Activated CD4-positive, alpha-beta T cell treated with anti-CD3 and anti-CD28 coated beads, Interleukin-10, Interleukin-2, amounts not matched to agents 100 ng/mL and 50 ng/mL, durations not matched to agents 16 hours and 8 hours (primary cell): ENCODE data around the gene AGBL4.

Experiments used
- DNase-seq: peaks from one replicate; pipeline ENCODE4 v3.0.0-alpha.2; 2020

Gene AGBL4

DNA sequence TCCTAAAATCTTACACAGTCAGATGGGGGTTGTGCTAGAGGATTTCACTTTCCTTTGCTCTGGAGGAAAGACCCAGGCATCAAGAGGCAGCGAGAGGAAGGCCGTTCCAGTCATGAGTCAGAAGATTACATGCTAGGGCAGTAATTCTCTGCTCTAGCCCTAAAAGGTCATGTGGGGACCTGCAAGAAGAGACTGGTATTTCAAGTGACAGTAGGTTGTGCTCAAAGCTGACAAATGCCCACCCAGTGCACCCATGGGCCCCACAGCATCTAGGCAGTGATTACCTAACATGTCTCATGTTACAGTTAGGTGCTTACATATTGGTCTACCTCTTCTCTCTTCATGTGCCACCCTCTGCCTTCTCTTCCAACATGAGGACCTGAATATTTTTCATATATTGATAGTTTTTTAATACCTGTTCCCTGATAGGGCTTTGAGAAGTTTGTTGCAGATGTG is 1147.4 kb downstream of the AGBL4 start:
- DNase-seq, result no peak

DNA sequence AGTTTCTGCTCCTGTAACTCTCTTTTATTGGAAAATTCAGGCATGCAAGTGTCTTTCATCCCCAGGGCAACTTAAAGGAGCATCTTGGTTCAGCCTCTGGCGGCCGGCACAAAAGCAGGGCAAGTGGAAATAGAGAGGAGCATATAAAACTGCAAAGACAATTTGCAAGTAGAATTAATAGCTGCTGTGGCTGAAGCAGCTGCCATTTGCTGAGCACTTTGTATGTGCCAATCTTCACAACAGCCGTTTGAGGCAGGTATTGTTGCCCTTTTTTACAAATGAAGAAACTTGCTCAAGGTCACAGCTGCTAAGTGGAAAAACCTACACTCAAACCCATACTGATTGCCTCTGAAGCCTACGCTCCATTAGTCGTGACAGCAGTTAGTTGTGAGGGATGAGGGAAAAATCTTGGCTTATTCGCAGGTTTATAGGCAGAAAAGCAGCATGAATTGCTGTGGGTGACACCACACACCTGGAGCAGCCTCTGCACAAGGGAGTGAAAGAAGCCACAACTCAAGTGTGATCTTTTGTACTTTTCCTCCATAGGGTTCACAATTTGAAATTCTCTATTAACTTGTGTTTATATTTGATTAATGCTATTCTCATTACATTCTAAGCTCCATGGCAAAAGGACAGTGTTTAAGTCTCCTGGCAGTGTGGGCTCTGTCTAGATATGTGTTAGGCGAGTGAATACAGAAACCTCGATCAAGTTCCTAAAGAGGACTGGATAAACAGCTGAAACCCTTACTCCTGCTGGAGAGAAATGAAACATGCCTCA is 1148.0 kb downstream of the AGBL4 start:
- no peak for DNase-seq

DNA sequence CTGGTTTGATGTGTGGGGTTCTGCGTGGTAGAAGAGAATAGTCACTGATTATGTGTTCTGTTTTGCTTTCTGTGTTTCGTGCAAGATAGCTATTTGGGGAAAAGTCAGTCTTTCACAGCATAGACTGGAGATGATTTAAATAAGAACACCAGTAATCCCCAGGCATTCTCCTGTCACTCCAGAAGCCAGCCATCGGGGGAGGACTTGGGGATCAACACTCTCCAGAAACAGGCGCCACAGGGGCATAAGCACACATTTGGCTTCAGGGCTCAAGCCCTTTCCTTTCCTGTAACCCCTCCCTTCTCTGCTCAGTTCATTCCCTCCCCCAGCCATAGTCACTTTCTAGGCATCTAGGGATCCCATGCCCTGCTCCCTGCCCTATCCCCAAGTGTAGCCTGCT is 1149.8 kb downstream of the AGBL4 start:
- no peak for DNase-seq

- DNase-seq, result peak; percentile 13
These were observed 1153.2 kb downstream of the AGBL4 start for GRCh38 chr1:48870596-48870995.

DNA sequence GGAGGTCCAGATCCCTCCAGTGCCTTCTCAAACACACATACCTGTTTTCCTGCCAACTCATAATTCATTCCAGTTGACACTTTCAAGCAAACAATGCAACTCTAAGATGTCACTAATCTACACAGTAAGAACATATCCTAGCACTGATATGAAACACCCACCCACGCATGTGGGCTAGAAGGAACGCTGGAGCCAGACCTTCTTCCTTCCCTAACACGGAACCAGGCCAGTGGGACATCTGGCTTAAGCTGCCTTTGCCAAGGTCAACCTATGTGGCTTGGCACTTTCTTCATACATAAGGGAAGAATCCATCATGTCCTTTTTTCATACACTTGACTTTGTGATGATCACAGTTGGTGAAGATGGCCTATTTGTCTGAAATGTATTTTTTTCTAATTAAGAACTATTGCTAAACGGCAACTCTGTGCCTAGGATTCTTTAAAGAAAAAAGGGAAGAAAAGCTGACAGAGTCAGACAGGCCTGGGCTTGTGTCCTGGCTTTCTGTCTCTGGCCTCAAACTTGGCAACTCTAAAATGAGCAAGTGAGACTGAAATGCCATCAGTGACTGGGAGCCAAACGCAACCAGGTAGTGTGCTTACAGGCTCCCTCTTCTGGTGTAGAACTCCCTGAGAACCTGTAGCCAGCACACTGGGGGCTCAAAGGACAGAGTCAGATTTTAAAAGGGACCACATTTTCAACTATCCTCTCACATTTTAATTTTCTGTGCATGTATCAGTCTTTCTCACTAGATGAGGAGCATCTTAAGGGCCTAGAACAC is 1154.4 kb downstream of the AGBL4 start:
- no peak for DNase-seq

DNA sequence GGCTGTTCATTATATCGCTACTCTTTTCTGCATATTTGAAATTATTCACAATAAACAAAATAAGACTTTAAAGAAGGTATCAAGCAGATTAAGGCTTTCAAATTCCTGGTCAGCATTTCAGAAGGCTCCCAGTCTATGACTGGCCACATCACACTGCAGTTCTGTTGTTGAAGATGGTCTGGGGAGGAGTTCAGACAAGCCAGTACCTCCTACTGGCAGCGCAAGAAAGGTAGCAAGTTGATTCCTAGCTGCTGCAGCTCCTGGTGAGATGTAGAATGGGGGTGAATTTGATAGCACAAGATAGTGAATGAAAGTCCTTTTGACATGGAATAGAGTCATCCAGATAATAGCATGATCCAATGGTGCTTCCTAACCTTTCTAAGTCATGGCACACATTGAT is 1158.8 kb downstream of the AGBL4 start:
- DNase-seq, result no peak

- no peak for DNase-seq
These were observed 1164.3 kb downstream of the AGBL4 start for GRCh38 chr1:48859456-48859855.

DNA sequence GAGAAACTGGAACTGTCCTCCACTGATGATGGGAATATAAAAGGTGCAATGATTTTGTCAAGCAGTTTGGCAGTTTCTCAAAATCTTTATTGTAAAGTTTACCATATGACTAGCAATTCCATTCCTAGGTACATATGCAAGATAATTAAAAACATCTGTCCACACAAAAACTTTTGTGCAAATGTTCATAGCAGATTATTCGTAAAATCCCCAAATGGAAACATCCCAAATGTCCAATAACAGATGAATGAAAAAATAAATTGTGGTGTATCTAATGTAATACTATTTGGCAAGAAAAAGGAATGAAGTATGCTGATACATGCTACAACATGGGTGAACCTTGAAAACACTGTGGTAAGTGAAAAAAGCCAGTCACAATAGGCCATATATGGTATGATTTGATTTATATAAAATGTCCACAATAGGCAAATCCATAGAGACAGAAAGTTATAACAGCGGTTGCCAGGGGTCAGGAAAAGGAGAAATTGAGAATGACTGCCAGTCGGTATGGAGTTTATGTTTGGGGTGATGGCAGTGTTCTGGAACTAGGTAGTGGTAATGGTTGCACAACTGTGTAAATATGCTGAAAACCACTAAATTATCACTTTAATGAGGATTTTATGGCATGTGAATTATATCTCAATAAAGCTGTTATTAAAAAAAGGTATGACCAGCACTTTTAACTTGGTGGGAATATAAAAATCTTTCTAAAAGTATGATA is 1165.4 kb downstream of the AGBL4 start:
- no peak for DNase-seq

GRCh38 chr1:48853006-48853405 is 1170.7 kb downstream of the AGBL4 start:
- DNase-seq, result no peak

DNA sequence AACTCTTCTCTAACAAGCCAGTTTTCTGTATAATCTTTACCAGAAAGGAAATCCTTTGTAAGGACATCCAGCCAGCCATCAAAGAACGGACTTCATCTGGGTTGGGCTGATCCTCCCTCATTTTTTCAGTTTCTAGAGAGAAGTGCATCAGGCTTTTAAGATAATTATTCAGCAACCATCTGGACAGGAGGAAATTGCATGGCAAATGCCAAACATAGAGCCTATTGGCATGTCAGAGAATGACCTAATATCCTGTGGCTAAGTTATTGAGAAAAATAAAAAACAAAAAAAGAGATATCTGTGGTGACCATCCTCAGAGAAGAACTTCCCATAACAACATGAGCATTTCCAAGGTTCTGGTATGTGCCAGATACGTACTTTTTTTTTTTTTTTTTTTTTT is 1172.1 kb downstream of the AGBL4 start:
- DNase-seq, result no peak

DNA sequence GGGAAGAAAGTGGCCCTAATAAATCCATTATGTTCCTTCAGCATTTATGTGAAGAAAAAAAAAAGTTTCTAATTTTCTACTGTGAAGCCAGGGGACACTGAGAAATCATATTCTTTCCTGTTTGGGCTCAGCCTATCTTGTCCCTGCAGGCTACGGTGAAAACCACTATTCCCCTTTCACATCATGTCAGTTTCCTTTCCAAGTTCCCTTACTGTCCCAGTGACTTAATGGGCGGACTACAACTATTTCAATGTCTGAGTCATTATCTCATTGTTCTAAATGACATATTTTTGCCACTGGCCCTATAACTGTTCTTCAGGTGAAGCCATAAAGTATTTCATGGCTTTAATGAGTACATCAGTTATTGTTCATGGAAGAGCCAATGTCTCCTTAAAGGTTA is 1175.7 kb downstream of the AGBL4 start:
- no peak for DNase-seq

DNA sequence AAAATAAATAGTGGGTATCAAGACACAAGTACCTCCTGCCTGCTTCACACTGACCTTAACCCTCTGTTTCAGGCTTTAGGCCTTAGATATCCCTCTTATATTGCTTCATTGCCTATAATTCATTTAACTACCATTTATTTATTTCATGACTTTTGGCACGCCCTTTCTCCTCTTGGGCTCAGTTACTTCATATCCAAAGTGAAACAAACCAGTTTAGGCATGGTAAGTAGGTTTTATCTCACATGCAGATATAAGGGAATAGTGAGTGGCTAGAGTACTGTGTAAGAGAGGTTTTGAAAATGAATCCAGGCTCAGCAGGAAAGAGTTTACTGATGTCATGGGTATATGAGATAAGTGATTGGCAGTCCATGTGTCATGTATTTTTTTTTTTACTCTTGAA is 1177.3 kb downstream of the AGBL4 start:
- DNase-seq, result no peak

GRCh38 chr1:48844187-48844586 is 1179.6 kb downstream of the AGBL4 start:
- DNase-seq, result no peak

GRCh38 chr1:48841966-48842365 is 1181.8 kb downstream of the AGBL4 start:
- no peak for DNase-seq

GRCh38 chr1:48841461-48841860 is 1182.3 kb downstream of the AGBL4 start:
- DNase-seq, result no peak

- no peak for DNase-seq
These were observed 1192.4 kb downstream of the AGBL4 start for GRCh38 chr1:48831120-48831978.

DNA sequence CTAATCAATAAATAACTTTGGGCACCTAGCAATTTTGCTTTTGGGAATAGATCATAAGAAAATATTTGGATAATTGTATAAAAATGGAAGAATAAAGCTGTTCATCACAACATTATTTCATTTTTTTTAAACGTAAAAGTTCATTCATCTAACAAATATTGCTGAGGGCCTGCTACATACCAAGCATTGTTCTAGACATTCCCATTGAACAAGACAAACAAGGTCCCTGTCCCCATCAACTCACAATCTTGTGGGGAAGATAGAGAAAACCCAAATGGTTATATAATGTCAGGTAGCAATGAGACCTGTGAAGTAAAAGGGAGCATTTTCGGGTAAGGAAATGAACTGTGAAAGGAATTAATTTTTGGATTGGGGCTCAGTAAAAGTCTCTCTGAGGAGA is 1193.0 kb downstream of the AGBL4 start:
- DNase-seq, result no peak

DNA sequence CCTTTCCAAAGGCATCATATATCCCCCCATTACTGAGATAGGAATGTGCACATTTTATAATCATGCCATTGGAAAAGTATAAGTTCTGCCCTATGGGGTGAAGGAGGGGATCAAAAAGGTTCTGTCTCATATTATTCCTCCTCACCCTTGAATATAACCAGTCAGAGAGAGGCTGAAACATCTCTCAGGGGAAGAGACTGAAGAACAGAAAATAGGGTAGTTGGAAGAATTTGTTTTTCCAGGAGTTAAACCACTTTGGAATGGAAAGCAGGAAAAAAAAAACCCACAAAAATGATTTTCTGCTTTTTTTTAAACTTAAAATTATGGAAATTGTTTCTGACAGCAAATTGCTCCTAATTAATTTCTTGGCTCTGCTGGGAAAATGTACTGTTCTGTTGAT is 1194.3 kb downstream of the AGBL4 start:
- no peak for DNase-seq

GRCh38 chr1:48823168-48823567 is 1200.6 kb downstream of the AGBL4 start:
- DNase-seq, result no peak

- no peak for DNase-seq
These were observed 1203.3 kb downstream of the AGBL4 start for GRCh38 chr1:48820491-48820890.

- DNase-seq, result peak; percentile 45
These were observed 1206.1 kb downstream of the AGBL4 start for GRCh38 chr1:48817505-48818114.

GRCh38 chr1:48810740-48811139 is 1213.0 kb downstream of the AGBL4 start:
- DNase-seq, result no peak
